Fibroblast of lung (primary cell): Measurements from ENCODE around the gene RNF157.

ENCODE experiments used
- EZH2 ChIP-seq: IDR thresholded peaks from 2 replicates; pipeline ENCODE4 v1.5.1; 2012; ENCODE audit warnings: low read length, control low read depth, mild to moderate bottlenecking; ENCODE audit errors: missing control alignments
- TF ChIP-seq, protein P1 (sequence below), 2 donors: IDR thresholded peaks in 1 of 2; conservative IDR thresholded peaks in 1 of 2; 1 replicate in 1 of 2; 2 replicates in 1 of 2; pipeline ENCODE4 v1.5.1; 2011 to 2012; ENCODE audit warnings: low read length in 2 of 2, control low read depth in 1 of 2, inconsistent platforms in 1 of 2, low read depth in 1 of 2, mild to moderate bottlenecking in 1 of 2

DNA sequence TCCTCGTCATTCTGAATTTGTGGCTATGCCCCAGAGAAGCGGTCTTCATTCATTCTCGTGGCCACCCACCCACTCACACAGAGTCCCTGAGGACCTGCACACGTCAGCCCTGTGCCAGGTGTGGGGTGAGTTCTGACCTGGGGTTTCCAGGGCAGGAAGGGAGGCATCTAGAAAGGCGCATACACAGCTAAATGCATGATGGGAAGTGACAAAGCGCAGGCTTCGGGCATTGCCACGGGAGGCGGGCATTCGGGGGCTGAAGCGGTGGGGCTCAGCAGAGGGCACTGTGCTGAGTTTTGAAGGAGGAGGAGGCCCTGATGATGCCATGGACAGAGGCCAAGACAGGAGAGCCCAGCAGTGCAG lies 35.8 kb upstream of the RNF157 start:
- TF ChIP-seq, protein P1, sequence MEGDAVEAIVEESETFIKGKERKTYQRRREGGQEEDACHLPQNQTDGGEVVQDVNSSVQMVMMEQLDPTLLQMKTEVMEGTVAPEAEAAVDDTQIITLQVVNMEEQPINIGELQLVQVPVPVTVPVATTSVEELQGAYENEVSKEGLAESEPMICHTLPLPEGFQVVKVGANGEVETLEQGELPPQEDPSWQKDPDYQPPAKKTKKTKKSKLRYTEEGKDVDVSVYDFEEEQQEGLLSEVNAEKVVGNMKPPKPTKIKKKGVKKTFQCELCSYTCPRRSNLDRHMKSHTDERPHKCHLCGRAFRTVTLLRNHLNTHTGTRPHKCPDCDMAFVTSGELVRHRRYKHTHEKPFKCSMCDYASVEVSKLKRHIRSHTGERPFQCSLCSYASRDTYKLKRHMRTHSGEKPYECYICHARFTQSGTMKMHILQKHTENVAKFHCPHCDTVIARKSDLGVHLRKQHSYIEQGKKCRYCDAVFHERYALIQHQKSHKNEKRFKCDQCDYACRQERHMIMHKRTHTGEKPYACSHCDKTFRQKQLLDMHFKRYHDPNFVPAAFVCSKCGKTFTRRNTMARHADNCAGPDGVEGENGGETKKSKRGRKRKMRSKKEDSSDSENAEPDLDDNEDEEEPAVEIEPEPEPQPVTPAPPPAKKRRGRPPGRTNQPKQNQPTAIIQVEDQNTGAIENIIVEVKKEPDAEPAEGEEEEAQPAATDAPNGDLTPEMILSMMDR (conservative IDR thresholded peaks at IDR 0.05 in 1 of 2, IDR thresholded peaks at IDR 0.05 in 1 of 2; ENCODE audit: low read depth in 1 of 2, low read length in 2 of 2): no peak
- no peak for TF ChIP-seq EZH2
